Liver (tissue), 9 donors: ENCODE data around the gene C19orf47. TPM values are rescaled to one million over a fixed set of nuclear protein-coding genes. Genes with fewer than 3 reads are reported as not detected.

Experiments used
- DNase-seq: peaks from one replicate; pipeline ENCODE4 v3.0.0-alpha.2; 2017; ENCODE audit warnings: low spot score
- H3K27ac ChIP-seq, 2 donors: one replicate each; pipeline ENCODE4 v1.7.0; 2013; ENCODE audit warnings: inconsistent platforms in 2 of 2, low read length in 2 of 2, control low read depth in 1 of 2, low read depth in 1 of 2, mild to moderate bottlenecking in 1 of 2
- H3K27me3 ChIP-seq, 4 donors: one replicate each; pipeline versions ENCODE4 v1.6.1 to v1.7.0; 2013; ENCODE audit warnings: low read length in 3 of 4, inconsistent platforms in 1 of 4, mild to moderate bottlenecking in 1 of 4, moderate library complexity in 1 of 4; ENCODE audit not compliant: control insufficient read depth in 4 of 4, insufficient read depth in 4 of 4
- H3K36me3 ChIP-seq, 4 donors: one replicate each; pipeline versions ENCODE4 v1.6.1 to v1.7.0; 2013; ENCODE audit warnings: low read length in 3 of 4, mild to moderate bottlenecking in 3 of 4, low read depth in 1 of 4, moderate library complexity in 1 of 4; ENCODE audit not compliant: control insufficient read depth in 4 of 4, insufficient read depth in 3 of 4
- H3K4me1 ChIP-seq, 4 donors: one replicate each; pipeline versions ENCODE4 v1.6.1 to v1.7.0; 2013; ENCODE audit warnings: low read length in 3 of 4, mild to moderate bottlenecking in 3 of 4, moderate library complexity in 1 of 4; ENCODE audit not compliant: control insufficient read depth in 4 of 4, insufficient read depth in 4 of 4
- H3K4me3 ChIP-seq, 3 donors: one replicate each; pipeline versions ENCODE4 v1.6.1 to v1.7.0; 2013; ENCODE audit warnings: low read length in 3 of 3, control low read depth in 1 of 3, low read depth in 1 of 3, mild to moderate bottlenecking in 1 of 3
- H3K9ac ChIP-seq, 2 donors: one replicate each; pipeline ENCODE4 v1.7.0; 2013; ENCODE audit warnings: low read length in 2 of 2, mild to moderate bottlenecking in 2 of 2, moderate library complexity in 2 of 2, control low read depth in 1 of 2, low read depth in 1 of 2
- H3K9me3 ChIP-seq, 4 donors: one replicate each; pipeline versions ENCODE4 v1.6.1 to v1.7.0; 2013; ENCODE audit warnings: low read length in 3 of 4; ENCODE audit not compliant: control insufficient read depth in 4 of 4
- ATF3 ChIP-seq: IDR thresholded peaks from 2 replicates; pipeline ENCODE4 v1.6.1; 2016; ENCODE audit warnings: antibody characterized with exemption
- CTCF ChIP-seq: fragments of 150-350 bp; IDR thresholded peaks from 2 replicates; pipeline ENCODE4 v1.5.1; 2017; ENCODE audit warnings: improper control_type of control experiment, low read depth, low read length; ENCODE audit not compliant: missing input control
- EGR1 ChIP-seq, 2 donors: IDR thresholded peaks; 2 replicates each; pipeline ENCODE4 v1.6.1; 2016 to 2018; ENCODE audit warnings: antibody characterized with exemption in 2 of 2, low read depth in 2 of 2
- FOXA1 ChIP-seq: IDR thresholded peaks from 2 replicates; pipeline ENCODE4 v1.6.1; 2016; ENCODE audit warnings: antibody characterized with exemption
- FOXA2 ChIP-seq: IDR thresholded peaks from 2 replicates; pipeline ENCODE4 v1.6.1; 2016; ENCODE audit warnings: antibody characterized with exemption
- GABPA ChIP-seq, 2 donors: IDR thresholded peaks in 1 of 2; conservative IDR thresholded peaks in 1 of 2; 2 replicates each; pipeline ENCODE4 v1.6.1; 2016; ENCODE audit warnings: antibody characterized with exemption in 2 of 2, mild to moderate bottlenecking in 1 of 2, moderate library complexity in 1 of 2
- HNF4A ChIP-seq, 2 donors: conservative IDR thresholded peaks; 2 replicates each; pipeline ENCODE4 v1.6.1; 2016; ENCODE audit warnings: antibody characterized with exemption in 2 of 2, mild to moderate bottlenecking in 2 of 2
- HNF4G ChIP-seq: IDR thresholded peaks from 2 replicates; pipeline ENCODE4 v1.6.1; 2016; ENCODE audit warnings: antibody characterized with exemption
- JUND ChIP-seq, 2 donors: IDR thresholded peaks; 2 replicates each; pipeline ENCODE4 v1.6.1; 2016; ENCODE audit warnings: antibody characterized with exemption in 2 of 2
- MAX ChIP-seq: IDR thresholded peaks from 2 replicates; pipeline ENCODE4 v1.6.1; 2016; ENCODE audit warnings: antibody characterized with exemption
- NR2F2 ChIP-seq: IDR thresholded peaks from 2 replicates; pipeline ENCODE4 v1.6.1; 2016; ENCODE audit warnings: antibody characterized with exemption
- RAD21 ChIP-seq, 2 donors: IDR thresholded peaks; 2 replicates each; pipeline ENCODE4 v1.6.1; 2016; ENCODE audit warnings: antibody characterized with exemption in 2 of 2, mild to moderate bottlenecking in 2 of 2
- REST ChIP-seq: IDR thresholded peaks from 2 replicates; pipeline ENCODE4 v1.6.1; 2016; ENCODE audit warnings: antibody characterized with exemption, mild to moderate bottlenecking
- RXRA ChIP-seq, 2 donors: IDR thresholded peaks; 2 replicates each; pipeline ENCODE4 v1.6.1; 2017 to 2018; ENCODE audit warnings: antibody characterized with exemption in 2 of 2, mild to moderate bottlenecking in 1 of 2
- SP1 ChIP-seq: IDR thresholded peaks from 2 replicates; pipeline ENCODE4 v1.6.1; 2018; ENCODE audit warnings: antibody characterized with exemption, mild to moderate bottlenecking
- TAF1 ChIP-seq: conservative IDR thresholded peaks from 2 replicates; pipeline ENCODE4 v1.6.1; 2016; ENCODE audit warnings: antibody characterized with exemption, mild to moderate bottlenecking
- YY1 ChIP-seq: IDR thresholded peaks from 2 replicates; pipeline ENCODE4 v1.6.1; 2016; ENCODE audit warnings: antibody characterized with exemption, mild to moderate bottlenecking
- ZBTB33 ChIP-seq: IDR thresholded peaks from 2 replicates; pipeline ENCODE4 v1.6.1; 2016; ENCODE audit warnings: antibody characterized with exemption
- WGBS: extraction: QIAGEN DNeasy Blood & Tissue Kit; methylation state at CpG from one replicate; pipeline ENCODE4 v1.1.7; 2013; 5-methylcytosine and 5-hydroxymethylcytosine counted together
- polyA plus RNA-seq, 2 donors: library from polyadenylated mRNA; stranded (reverse) in 1 of 2; unstranded in 1 of 2; fragments of 200-250 nt in 1 of 2; fragments of >200 nt in 1 of 2; fragmentation: Nextera tagmentation in 1 of 2; extraction: Ambion mirVana in 1 of 2; gene quantifications; one replicate each; pipeline versions ENCODE4 v1.2.1 to v1.2.3, GENCODE V29; 2013 to 2015
- total RNA-seq, 2 donors: library from RNA; depleted of rRNA; stranded (reverse); fragments of >200 nt; gene quantifications; one replicate each; pipeline ENCODE4 v1.2.3, GENCODE V29; 2014
- donor health status: healthy.
- donor health status: healthy.
- donor health status: healthy.
- donor health status: healthy.
- donor health status: healthy.

C19orf47 gene
- total and polyA plus RNA-seq, 4 donors: 3.9 to 6.0 (median 5.0) TPM

- H3K36me3 ChIP-seq: no peaks in the 10 kb centered on the region
- H3K9me3 ChIP-seq: no peaks in the 10 kb centered on the region
- 8% methylated on average over 5 of the region's 5 CpGs for WGBS
- peak; percentile 77 for DNase-seq
- H3K27ac ChIP-seq: no peak overlapping the region
- H3K27me3 ChIP-seq: no peaks in the 10 kb centered on the region
- TF ChIP-seq ZBTB33: no peak
- peak; percentile 72 for TF ChIP-seq CTCF
- TF ChIP-seq ATF3: no peak
- no peak for TF ChIP-seq FOXA1
- TF ChIP-seq JUND (IDR thresholded peaks at IDR 0.05): no peak
- no peak for TF ChIP-seq HNF4G
- no peak for TF ChIP-seq GABPA (IDR thresholded peaks at IDR 0.05 in 1 of 2, conservative IDR thresholded peaks at IDR 0.05 in 1 of 2)
- no peak for TF ChIP-seq FOXA2
- peak; percentile 93 to 95 for TF ChIP-seq RAD21 (IDR thresholded peaks at IDR 0.05)
- TF ChIP-seq RXRA (IDR thresholded peaks at IDR 0.05): no peak
- TF ChIP-seq MAX: no peak
- no peak for TF ChIP-seq REST
- TF ChIP-seq YY1: peak; percentile 44
- no peak for TF ChIP-seq EGR1 (IDR thresholded peaks at IDR 0.05; ENCODE audit: low read depth in 2 of 2)
- TF ChIP-seq HNF4A (conservative IDR thresholded peaks at IDR 0.05): no peak
- TF ChIP-seq SP1: no peak
- no peak for TF ChIP-seq NR2F2
- TF ChIP-seq TAF1: no peak
- H3K4me1 ChIP-seq: peaks cover 0 to 12% (median 3%) of the 10 kb centered on the region in 4 donors
- no peak overlapping the region for H3K9ac ChIP-seq
- no peak overlapping the region for H3K4me3 ChIP-seq
These were observed 42.8 kb downstream of the C19orf47 start for GRCh38 chr19:40305403-40305802.
